OCI-LY3 (cell line): ENCODE results near the gene CCDC7.

ENCODE experiments used
- EZH2phosphoT487 ChIP-seq: fragments of 200-600 bp; shearing (Covaris generic); IDR thresholded peaks from 2 replicates; pipeline ENCODE4 v1.6.1; 2018; ENCODE audit warnings: antibody characterized with exemption, mixed run types, low read depth
- TF ChIP-seq, protein P1 (sequence below): fragments of 200-600, 300-600 bp; sonication (generic); IDR thresholded peaks from 2 replicates; pipeline ENCODE4 v1.5.1; 2014; ENCODE audit warnings: antibody characterized with exemption, low read length, low read depth

DNA sequence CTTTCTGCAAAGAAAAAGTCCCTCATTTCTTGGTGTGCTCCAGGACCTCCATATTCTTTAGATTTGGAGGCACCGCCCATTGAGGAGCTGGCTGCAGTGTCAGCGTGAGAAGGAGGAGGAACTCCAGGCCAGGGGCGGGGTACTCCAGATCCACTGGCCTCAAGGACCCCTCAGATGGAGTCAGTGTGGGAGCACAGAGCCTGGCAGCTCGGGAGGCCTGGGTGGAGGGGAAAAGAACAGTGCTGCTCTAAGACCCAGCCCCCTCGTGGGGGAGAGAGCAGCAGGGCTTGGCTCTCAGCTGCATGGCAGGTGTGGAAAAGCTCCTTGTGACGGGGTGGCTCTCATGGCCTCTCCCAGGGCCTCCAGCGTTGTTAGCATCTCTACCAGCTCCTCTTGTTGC, 441.5 kb downstream of the CCDC7 start:
- TF ChIP-seq, protein P1, sequence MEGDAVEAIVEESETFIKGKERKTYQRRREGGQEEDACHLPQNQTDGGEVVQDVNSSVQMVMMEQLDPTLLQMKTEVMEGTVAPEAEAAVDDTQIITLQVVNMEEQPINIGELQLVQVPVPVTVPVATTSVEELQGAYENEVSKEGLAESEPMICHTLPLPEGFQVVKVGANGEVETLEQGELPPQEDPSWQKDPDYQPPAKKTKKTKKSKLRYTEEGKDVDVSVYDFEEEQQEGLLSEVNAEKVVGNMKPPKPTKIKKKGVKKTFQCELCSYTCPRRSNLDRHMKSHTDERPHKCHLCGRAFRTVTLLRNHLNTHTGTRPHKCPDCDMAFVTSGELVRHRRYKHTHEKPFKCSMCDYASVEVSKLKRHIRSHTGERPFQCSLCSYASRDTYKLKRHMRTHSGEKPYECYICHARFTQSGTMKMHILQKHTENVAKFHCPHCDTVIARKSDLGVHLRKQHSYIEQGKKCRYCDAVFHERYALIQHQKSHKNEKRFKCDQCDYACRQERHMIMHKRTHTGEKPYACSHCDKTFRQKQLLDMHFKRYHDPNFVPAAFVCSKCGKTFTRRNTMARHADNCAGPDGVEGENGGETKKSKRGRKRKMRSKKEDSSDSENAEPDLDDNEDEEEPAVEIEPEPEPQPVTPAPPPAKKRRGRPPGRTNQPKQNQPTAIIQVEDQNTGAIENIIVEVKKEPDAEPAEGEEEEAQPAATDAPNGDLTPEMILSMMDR, result no peak
- no peak for TF ChIP-seq EZH2phosphoT487
